NCI-H146 treated with DMSO at 0.1 percent for 48 hours (cell line): ENCODE results near the gene CUL3.
"Not testable (repeated sequence)": the region's sequence is repeated elsewhere in the genome, so short reads cannot be mapped to it uniquely, and the experiment has no call there.

Experiments
- DNase-seq: peaks from one replicate; lab custom pipeline; 2025; ENCODE audit not compliant: unreplicated experiment; lab: John Stamatoyannopoulos, UW

Gene CUL3

GRCh38 chr2:224485081-224486014, 99.8 kb downstream of the CUL3 start:
- DNase-seq = not testable (repeated sequence)

- DNase-seq = no peak
These were observed 105.3 kb downstream of the CUL3 start for GRCh38 chr2:224479826-224480225.

DNA sequence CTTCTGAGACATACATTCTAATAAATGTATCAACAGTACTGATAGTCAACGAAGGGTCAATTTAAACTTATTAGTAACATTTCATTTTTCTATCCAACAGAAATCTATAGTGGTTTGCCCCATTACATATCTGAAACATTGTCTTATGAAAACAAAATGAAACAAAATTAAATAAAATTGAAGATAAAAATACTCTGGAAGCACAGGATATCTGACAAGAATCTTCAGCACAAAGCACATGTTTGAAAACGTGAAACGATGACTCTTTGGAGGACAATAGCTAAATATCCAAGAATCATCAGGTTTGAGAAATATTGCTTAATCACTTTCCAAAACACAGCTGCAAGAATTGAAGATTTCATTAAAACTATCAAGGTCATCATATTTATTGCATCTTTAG, 112.3 kb downstream of the CUL3 start:
- no peak for DNase-seq

DNA sequence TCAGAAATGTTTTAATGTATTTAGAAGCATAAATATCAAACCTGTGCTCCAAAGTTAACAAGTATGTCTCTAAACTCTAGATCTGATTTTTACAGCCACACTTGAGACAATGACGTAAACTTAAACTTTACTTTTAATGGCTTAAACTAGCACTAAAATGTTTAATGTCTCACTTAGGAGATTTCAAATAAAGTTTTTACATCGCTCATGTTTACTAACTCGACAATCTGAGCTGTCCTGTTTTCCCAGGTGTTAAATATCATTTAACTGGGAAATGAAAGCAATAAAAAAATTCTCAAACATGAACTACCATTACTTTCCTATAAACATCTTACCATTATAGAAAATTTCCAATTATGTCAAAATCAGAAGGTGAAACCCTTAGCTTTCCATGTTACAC, 113.0 kb downstream of the CUL3 start:
- DNase-seq = no peak

- no peak for DNase-seq
These were observed 115.7 kb downstream of the CUL3 start for GRCh38 chr2:224469374-224469964.

DNA sequence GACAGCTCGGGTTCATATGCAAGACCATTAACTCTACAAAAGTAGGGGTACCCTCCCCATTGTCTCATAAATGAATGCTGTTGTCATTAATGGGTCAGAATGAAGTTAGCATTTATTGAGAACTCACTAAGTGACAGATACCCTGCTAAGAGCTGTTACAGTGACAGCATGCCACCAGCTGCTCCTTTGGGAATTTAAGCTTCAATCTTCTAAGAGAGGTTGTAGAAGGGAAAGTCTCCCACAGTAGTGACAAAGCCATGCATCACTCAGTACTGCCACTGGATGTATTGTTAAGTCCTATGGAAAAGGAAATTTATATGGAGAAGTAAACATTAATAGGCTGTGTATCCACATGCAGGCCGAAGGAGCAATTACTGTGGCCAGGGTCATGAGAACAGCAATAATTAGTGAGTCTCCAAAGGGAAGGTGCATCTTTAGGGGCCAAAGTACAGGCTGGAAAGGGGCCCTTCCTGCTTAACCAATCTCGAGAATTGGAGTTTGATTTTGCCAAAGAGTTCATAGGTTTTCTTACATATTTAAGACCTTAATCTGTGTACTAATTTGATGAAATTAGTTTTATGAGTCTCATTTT, 118.8 kb downstream of the CUL3 start:
- no peak for DNase-seq

GRCh38 chr2:224461391-224461790, 123.8 kb downstream of the CUL3 start:
- no peak for DNase-seq

DNA sequence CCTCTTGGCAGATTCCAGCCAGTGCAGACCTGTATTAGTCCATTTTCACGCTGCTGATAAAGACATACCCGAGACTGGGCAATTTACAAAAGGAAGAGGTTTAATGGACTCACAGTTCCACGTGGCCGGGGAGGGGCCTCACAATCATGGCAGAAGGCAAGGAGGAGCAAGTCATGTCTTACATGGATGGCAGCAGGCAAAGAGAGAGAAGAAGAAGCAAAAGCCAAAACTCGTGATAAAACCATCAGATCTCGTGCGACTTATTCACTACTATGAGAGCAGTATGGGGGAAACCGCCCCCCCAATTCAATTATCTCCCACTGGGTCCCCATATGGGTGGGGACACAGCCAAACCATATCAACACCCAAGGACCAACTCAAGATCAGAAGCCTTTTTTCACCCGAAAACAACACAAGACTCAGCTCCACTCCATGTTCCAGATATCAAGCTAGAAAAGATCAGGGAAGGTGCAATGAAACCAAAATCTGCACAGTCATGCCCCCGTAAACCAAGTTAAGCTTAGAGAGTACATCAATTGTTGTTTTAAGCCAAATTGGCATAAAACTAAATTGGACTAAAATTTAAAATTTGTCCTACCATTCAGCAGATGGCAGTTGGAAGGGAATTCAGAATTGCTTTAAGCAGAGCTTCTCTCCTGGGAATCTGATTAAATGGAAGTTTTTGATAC, 127.6 kb downstream of the CUL3 start:
- DNase-seq = no peak

DNA sequence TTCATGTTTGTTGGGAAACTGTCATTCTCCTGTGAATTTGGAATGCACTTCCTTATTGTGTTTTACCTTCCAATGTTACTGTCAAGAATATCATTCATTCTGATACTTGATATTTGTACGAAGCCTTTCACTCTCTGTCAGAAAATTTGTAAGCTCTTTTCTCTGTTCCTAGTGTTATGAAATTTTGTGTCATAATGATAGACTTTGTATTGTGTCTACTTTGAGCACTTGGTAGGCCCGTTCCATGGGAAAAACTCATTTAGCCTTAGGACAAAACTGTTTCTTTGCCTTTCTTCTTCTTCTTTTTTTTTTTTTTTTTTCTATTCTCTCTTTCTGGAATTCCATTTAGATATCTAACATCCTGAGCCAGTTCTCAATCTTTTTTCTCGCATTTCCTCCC, 131.3 kb downstream of the CUL3 start:
- DNase-seq = no peak

GRCh38 chr2:224449212-224450147, 135.7 kb downstream of the CUL3 start:
- DNase-seq = no peak

GRCh38 chr2:224448236-224448635, 136.9 kb downstream of the CUL3 start:
- no peak for DNase-seq

DNA sequence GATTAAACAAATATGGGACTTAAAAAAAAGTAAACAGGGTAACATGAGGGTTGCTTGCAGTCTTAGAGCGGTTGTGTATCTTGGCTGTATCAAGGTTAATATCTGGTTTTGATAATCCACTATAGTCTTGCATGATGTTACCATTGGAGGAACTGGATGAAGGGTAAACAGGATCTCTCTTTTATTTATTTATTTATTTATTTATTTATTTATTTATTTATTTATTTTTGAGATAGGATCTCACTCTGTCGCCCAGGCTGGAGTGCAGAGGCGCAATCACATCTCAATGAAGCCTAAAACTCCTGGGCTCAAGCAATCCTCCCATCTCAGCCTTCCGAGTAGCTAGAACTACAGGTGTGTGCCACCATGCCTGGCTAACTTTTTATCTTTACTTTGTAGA, 140.4 kb downstream of the CUL3 start:
- no peak for DNase-seq

DNA sequence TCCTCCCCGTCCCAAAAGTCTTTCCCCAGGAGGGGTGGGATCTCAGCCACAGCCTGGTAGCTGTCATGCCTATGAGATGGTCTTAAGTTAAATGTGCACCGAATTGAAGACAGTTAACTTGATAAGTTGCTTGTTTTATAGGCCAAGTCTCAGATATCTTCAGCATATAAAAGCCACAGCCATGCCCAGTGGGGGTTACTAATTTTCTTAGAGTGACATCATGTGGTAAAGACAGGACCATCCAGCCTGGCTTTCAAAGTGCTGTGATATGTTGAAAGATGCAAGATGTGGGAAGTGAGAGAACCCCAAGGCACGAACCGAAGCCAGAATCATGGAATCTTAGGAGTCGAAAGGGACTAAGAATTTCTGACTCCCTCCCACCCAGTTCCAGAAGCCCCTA, 141.1 kb downstream of the CUL3 start:
- no peak for DNase-seq

DNA sequence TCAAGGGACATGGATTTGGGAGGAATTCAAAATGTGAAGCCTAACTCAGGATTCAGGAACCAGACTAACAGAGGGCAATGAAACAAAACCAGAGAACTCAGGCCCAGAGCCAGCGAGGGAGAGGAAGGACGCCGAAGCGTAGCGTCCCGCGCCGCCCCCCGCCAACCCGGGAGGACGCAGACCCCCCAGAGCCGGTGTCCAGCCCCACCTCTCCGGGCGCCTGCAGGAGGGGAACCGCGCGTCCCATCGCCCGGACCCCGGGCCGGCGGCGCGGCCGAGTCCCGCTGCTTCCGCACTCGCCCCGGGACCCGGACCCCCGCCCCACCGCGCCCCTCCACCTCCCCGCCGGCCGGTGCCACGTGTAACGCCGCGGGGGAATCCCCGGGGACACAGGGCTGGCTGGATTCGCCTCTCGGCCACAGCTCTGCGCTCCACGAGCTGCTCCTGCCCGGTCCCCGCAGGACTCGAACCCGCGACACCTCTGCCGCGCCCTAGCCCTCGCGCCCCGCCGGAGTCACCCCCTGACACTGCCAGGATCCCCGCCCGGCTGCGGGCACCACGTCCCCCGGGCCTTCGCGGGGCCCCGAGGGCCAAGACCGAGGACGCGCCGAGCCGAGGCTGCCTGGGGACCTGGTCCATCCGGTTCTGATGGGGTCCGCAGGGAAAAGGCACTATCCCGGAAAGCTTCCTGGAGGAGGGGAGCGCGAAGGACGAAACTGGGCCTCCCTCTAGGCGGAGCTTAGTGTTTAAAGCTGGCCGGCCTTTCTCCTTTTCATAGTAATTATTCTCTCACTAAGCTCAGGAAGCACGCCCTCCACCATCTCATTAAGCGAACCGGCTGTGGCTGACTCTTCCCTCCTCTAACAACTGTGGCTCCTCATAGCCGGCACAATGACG, 142.8 kb downstream of the CUL3 start:
- no peak for DNase-seq

- no peak for DNase-seq
These were observed 144.2 kb downstream of the CUL3 start for GRCh38 chr2:224440988-224441387.

- no peak for DNase-seq
These were observed 146.4 kb downstream of the CUL3 start for GRCh38 chr2:224438726-224439125.

GRCh38 chr2:224436634-224437033, 148.5 kb downstream of the CUL3 start:
- DNase-seq = no peak

- no peak for DNase-seq
These were observed 150.5 kb downstream of the CUL3 start for GRCh38 chr2:224434618-224435017.

DNA sequence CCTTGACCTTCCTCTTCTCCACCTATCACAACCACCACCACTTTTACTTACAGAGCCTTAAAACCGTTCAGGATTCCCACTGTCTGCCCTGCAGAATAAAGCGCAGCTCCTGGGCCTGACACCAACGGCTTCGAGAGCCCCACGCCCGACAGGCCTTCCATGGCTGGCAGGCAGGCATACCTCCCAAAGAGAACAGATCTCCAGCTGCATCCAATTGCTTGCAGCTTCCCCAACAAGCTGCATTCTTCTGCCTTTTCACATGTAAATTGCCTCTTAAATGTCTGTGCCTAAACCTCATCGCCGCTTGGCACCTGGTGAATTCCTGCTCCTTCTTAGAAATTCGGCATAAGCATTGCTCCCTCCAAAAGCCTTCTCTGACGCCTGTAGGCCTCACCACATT, 151.7 kb downstream of the CUL3 start:
- DNase-seq = no peak
